Measurements from ENCODE around the gene CTCFL.

Gene CTCFL

GRCh38 chr20:57563522-57563921 lies 38.6 kb upstream of the CTCFL start:
- no peaks in the 10 kb centered on the region for H3K9me3 Mint-ChIP-seq
- no peak overlapping the region for H3K4me3 Mint-ChIP-seq
- ATAC-seq (no peak), DNase-seq (no peak)
- H3K27me3 Mint-ChIP-seq, result peaks cover 26% of the 10 kb centered on the region
- no peak overlapping the region for H3K27ac Mint-ChIP-seq
- no peaks in the 10 kb centered on the region for H3K4me1 Mint-ChIP-seq

- no peaks in the 10 kb centered on the region for H3K9me3 Mint-ChIP-seq
- ATAC-seq (no peak), DNase-seq (no peak)
- H3K27me3 Mint-ChIP-seq, result peaks cover 22% of the 10 kb centered on the region
- H3K4me1 Mint-ChIP-seq, result no peaks in the 10 kb centered on the region
- H3K4me3 Mint-ChIP-seq, result no peak overlapping the region
- peak overlapping the region in 1 of 2 donors; percentile 31 for H3K27ac Mint-ChIP-seq
Observed at GRCh38 chr20:57562541-57563465, 37.9 kb upstream of the CTCFL start.

- Mint-ChIP-seq H3K27me3 (peaks cover 25% of the 10 kb centered on the region), H3K27ac (no peak overlapping the region), H3K9me3 (no peaks in the 10 kb centered on the region), H3K4me1 (no peaks in the 10 kb centered on the region), H3K4me3 (no peak overlapping the region)
- DNase-seq (no peak), ATAC-seq (no peak)
Observed at GRCh38 chr20:57561356-57562279, 36.7 kb upstream of the CTCFL start.

- Mint-ChIP-seq H3K27me3 (peaks cover 27% of the 10 kb centered on the region), H3K9me3 (no peaks in the 10 kb centered on the region), H3K4me3 (no peak within 1 kb of the TSS), H3K4me1 (no peaks in the 10 kb centered on the region), H3K27ac (peak within 1 kb of the TSS in 1 of 2 donors; percentile 63)
- DNase-seq (no peak), ATAC-seq (no peak)
Observed at GRCh38 chr20:57560554-57561355, 35.8 kb upstream of the CTCFL start, which contains the start of gene PCK1. TSS of gene PCK1 (plus strand) at chr20:57561110. CDS start at chr20:57561412, 302 bp downstream.

GRCh38 chr20:57559658-57560553 lies 35.0 kb upstream of the CTCFL start:
- ATAC-seq (no peak), DNase-seq (no peak)
- H3K4me1 Mint-ChIP-seq, result no peaks in the 10 kb centered on the region
- H3K27ac Mint-ChIP-seq, result no peak overlapping the region
- H3K9me3 Mint-ChIP-seq, result no peaks in the 10 kb centered on the region
- H3K27me3 Mint-ChIP-seq, result peaks cover 27% of the 10 kb centered on the region
- H3K4me3 Mint-ChIP-seq, result no peak overlapping the region

- ATAC-seq (no peak), DNase-seq (no peak)
- Mint-ChIP-seq H3K9me3 (no peaks in the 10 kb centered on the region), H3K27me3 (peaks cover 27% of the 10 kb centered on the region), H3K4me1 (no peaks in the 10 kb centered on the region), H3K27ac (no peak overlapping the region), H3K4me3 (no peak overlapping the region)
Observed at GRCh38 chr20:57559289-57559634, 34.3 kb upstream of the CTCFL start.

- peaks cover 27% of the 10 kb centered on the region for H3K27me3 Mint-ChIP-seq
- H3K4me1 Mint-ChIP-seq, result no peaks in the 10 kb centered on the region
- H3K4me3 Mint-ChIP-seq, result no peak overlapping the region
- DNase-seq, result no peak
- H3K27ac Mint-ChIP-seq, result no peak overlapping the region
- ATAC-seq, result no peak
- H3K9me3 Mint-ChIP-seq, result no peaks in the 10 kb centered on the region
Observed at GRCh38 chr20:57558614-57559288, 33.8 kb upstream of the CTCFL start.

GRCh38 chr20:57557926-57558613 lies 33.1 kb upstream of the CTCFL start:
- Mint-ChIP-seq H3K27me3 (peaks cover 27% of the 10 kb centered on the region), H3K4me3 (no peak overlapping the region), H3K9me3 (no peaks in the 10 kb centered on the region), H3K4me1 (no peaks in the 10 kb centered on the region), H3K27ac (no peak overlapping the region)
- ATAC-seq (no peak), DNase-seq (no peak)

- Mint-ChIP-seq H3K9me3 (no peaks in the 10 kb centered on the region), H3K27me3 (peaks cover 27% of the 10 kb centered on the region), H3K4me1 (no peaks in the 10 kb centered on the region), H3K4me3 (no peak overlapping the region), H3K27ac (no peak overlapping the region)
- no peak for DNase-seq
- no peak for ATAC-seq
Observed at GRCh38 chr20:57556980-57557274, 32.0 kb upstream of the CTCFL start.

- Mint-ChIP-seq H3K27ac (no peak overlapping the region), H3K27me3 (peaks cover 27% of the 10 kb centered on the region), H3K4me1 (no peaks in the 10 kb centered on the region), H3K9me3 (no peaks in the 10 kb centered on the region), H3K4me3 (no peak overlapping the region)
- ATAC-seq, result no peak
- no peak for DNase-seq
Observed at GRCh38 chr20:57555457-57556184, 30.7 kb upstream of the CTCFL start.

- H3K4me3 Mint-ChIP-seq, result no peak overlapping the region
- DNase-seq (no peak), ATAC-seq (no peak)
- peak overlapping the region in 1 of 2 donors; percentile 44 for H3K27ac Mint-ChIP-seq
- no peaks in the 10 kb centered on the region for H3K4me1 Mint-ChIP-seq
- H3K9me3 Mint-ChIP-seq, result no peaks in the 10 kb centered on the region
- peaks cover 17% of the 10 kb centered on the region for H3K27me3 Mint-ChIP-seq
Observed at GRCh38 chr20:57553376-57554018, 28.6 kb upstream of the CTCFL start.

GRCh38 chr20:57552471-57552870 lies 27.5 kb upstream of the CTCFL start:
- Mint-ChIP-seq H3K4me3 (no peak overlapping the region), H3K27ac (no peak overlapping the region), H3K9me3 (no peaks in the 10 kb centered on the region), H3K4me1 (no peaks in the 10 kb centered on the region), H3K27me3 (peaks cover 11% of the 10 kb centered on the region)
- no peak for ATAC-seq
- no peak for DNase-seq

Data from stimulated activated naive CD8-positive, alpha-beta T cell treated with anti-CD3 and anti-CD28 coated beads, Interleukin-15, amount 100 ng/mL, for 72 hours (primary cell).